HepG2 (cell line): ENCODE data around the gene AGR2. TPM values are rescaled to one million over a fixed set of nuclear protein-coding genes. Genes with fewer than 3 reads are reported as not detected.

Source experiments
- ATAC-seq: fragments of 200-7000 bp; cut with Tn5 transposase; 3 replicates; pipeline ENCODE4 v1.9.1; 2020; ENCODE audit warnings: mild to moderate bottlenecking, moderate library complexity
- BruUV-seq: library from RNA; stranded (reverse); fragments of 400-500 nt; replicated peaks from 2 replicates; lab custom pipeline; 2021; lab: Mats Ljungman, UMichigan
- CTCF ChIA-PET: fragments of 300-600 bp; formaldehyde crosslinking; extraction: SDS; loops from one replicate; lab custom pipeline; 2021; ENCODE audit warnings: low total read pairs, inconsistent platforms, low intra/inter-chr PET ratio; lab: Yijun Ruan, JAX
- POLR2A ChIA-PET: fragments of 350-600 bp; sonication (Branson Sonifier 250); formaldehyde crosslinking; loops from one replicate; lab custom pipeline; 2020; ENCODE audit warnings: antibody characterized with exemption, inconsistent platforms; lab: Yijun Ruan, JAX
- DNase-seq: peaks from one replicate; pipeline ENCODE4 v3.0.0-alpha.2; 2015; ENCODE audit warnings: low spot score
- FAIRE-seq: peaks from 3 replicates; lab custom pipeline; 2011; peaks lifted over from hg19 to GRCh38; lab: Jason Lieb, UNC
- H2AFZ ChIP-seq: one replicate; pipeline ENCODE4 v1.6.1; 2011; ENCODE audit warnings: low read length, inconsistent platforms
- H3K27ac ChIP-seq: fragments of 300-600 bp; 3 replicates; pipeline ENCODE4 v1.8.0; 2011; ENCODE audit warnings: mixed run types, mild to moderate bottlenecking, mixed read lengths, low read length, inconsistent platforms; ENCODE audit not compliant: insufficient read depth; ENCODE audit errors: extremely low read length
- H3K27me3 ChIP-seq, 2 experiments: fragments of 200-600 bp in 1 of 2; 2 replicates in 1 of 2; 3 replicates in 1 of 2; pipeline versions ENCODE4 v1.6.0 to v1.8.0; 2011; ENCODE audit warnings: low read length in 2 of 2, mild to moderate bottlenecking in 2 of 2, moderate library complexity in 2 of 2, inconsistent platforms in 1 of 2; ENCODE audit not compliant: insufficient read depth in 2 of 2, control insufficient read depth in 1 of 2
- H3K36me3 ChIP-seq, 2 experiments: fragments of 200-600 bp in 1 of 2; replicated peaks in 1 of 2; 2 replicates in 1 of 2; 3 replicates in 1 of 2; pipeline versions ENCODE4 v1.5.1 to v1.8.0; 2011; ENCODE audit warnings: low read length in 2 of 2, inconsistent platforms in 1 of 2; ENCODE audit not compliant: insufficient read depth in 2 of 2, control insufficient read depth in 1 of 2
- H3K4me1 ChIP-seq: 2 replicates; pipeline ENCODE4 v1.5.1; 2012; ENCODE audit warnings: low read length, inconsistent platforms; ENCODE audit not compliant: insufficient read depth
- H3K4me2 ChIP-seq: 2 replicates; pipeline ENCODE4 v1.6.0; 2011; ENCODE audit warnings: low read depth, low read length, inconsistent platforms
- H3K4me3 ChIP-seq, 3 experiments: fragments of 200-600 bp in 1 of 3; sonication (generic), shearing (Covaris generic) in 1 of 3; replicated peaks in 1 of 3; 2 replicates each; pipeline ENCODE4 v1.5.1; 2011 to 2016; ENCODE audit warnings: low read length in 3 of 3, inconsistent platforms in 2 of 3, low read depth in 2 of 3, mild to moderate bottlenecking in 2 of 3, control low read depth in 1 of 3, mixed read lengths in 1 of 3; ENCODE audit not compliant: insufficient read depth in 1 of 3
- H3K79me2 ChIP-seq: one replicate; pipeline ENCODE4 v1.6.1; 2011; ENCODE audit warnings: low read length, inconsistent platforms; ENCODE audit not compliant: insufficient read depth
- H3K9ac ChIP-seq: 2 replicates; pipeline ENCODE4 v1.6.0; 2011; ENCODE audit warnings: mild to moderate bottlenecking, low read depth, low read length, inconsistent platforms; ENCODE audit not compliant: insufficient read depth
- H3K9me3 ChIP-seq: 2 replicates; pipeline ENCODE4 v1.5.1; 2012; ENCODE audit warnings: mild to moderate bottlenecking, low read length
- H4K20me1 ChIP-seq: 2 replicates; pipeline ENCODE4 v1.6.0; 2011; ENCODE audit warnings: inconsistent platforms, mild to moderate bottlenecking, low read length, moderate library complexity; ENCODE audit not compliant: insufficient read depth
- ATF2 ChIP-seq: sonication (generic); formaldehyde crosslinking; IDR thresholded peaks from 2 replicates; pipeline ENCODE4 v1.4.0; 2020; ENCODE audit warnings: missing genetic modification reagents
- HNRNPUL1 ChIP-seq: fragments of 200-400 bp; formaldehyde crosslinking; IDR thresholded peaks from 2 replicates; pipeline ENCODE4 v1.6.1; 2017; ENCODE audit warnings: low read depth, mild to moderate bottlenecking, low read length, moderate library complexity
- KMT2B ChIP-seq: IDR thresholded peaks from 2 replicates; pipeline ENCODE4 v1.6.1; 2016; ENCODE audit warnings: missing genetic modification reagents, missing compliant biosample characterization
- NR0B2 ChIP-seq: sonication (generic); formaldehyde crosslinking; IDR thresholded peaks from 2 replicates; pipeline ENCODE4 v1.4.0; 2020; ENCODE audit warnings: mild to moderate bottlenecking, missing genetic modification reagents
- REST ChIP-seq, 2 experiments: IDR thresholded peaks; 2 replicates each; pipeline ENCODE4 v1.6.1; 2011 to 2012; ENCODE audit warnings: low read length in 2 of 2, borderline replicate concordance in 1 of 2, low read depth in 1 of 2, mild to moderate bottlenecking in 1 of 2, moderate library complexity in 1 of 2
- SNAPC2 ChIP-seq: sonication (generic); formaldehyde crosslinking; IDR thresholded peaks from 2 replicates; pipeline ENCODE4 v1.8.1; 2022; ENCODE audit warnings: mild to moderate bottlenecking, missing genetic modification reagents
- XRCC5 ChIP-seq: fragments of 200-400 bp; formaldehyde crosslinking; optimal IDR thresholded peaks from 2 replicates; pipeline ENCODE3; 2017; ENCODE audit warnings: mild to moderate bottlenecking, low read length
- ZBTB25 ChIP-seq: IDR thresholded peaks from 2 replicates; pipeline ENCODE4 v1.6.1; 2018; ENCODE audit warnings: missing genetic modification reagents
- ZEB1 ChIP-seq: IDR thresholded peaks from 2 replicates; pipeline ENCODE4 v1.6.1; 2012; ENCODE audit warnings: mild to moderate bottlenecking, low read depth, inconsistent platforms; ENCODE audit not compliant: insufficient replicate concordance
- ZIK1 ChIP-seq: sonication (generic); formaldehyde crosslinking; IDR thresholded peaks from 2 replicates; pipeline ENCODE4 v1.5.0; 2020; ENCODE audit warnings: mild to moderate bottlenecking, low read depth, missing genetic modification reagents, borderline replicate concordance
- ZNF235 ChIP-seq: sonication (generic); formaldehyde crosslinking; IDR thresholded peaks from 2 replicates; pipeline ENCODE4 v1.8.1; 2023; ENCODE audit warnings: mild to moderate bottlenecking, missing genetic modification reagents, borderline replicate concordance
- ZNF367 ChIP-seq: sonication (generic); formaldehyde crosslinking; IDR thresholded peaks from 2 replicates; pipeline ENCODE4 v1.4.0; 2020; ENCODE audit warnings: missing genetic modification reagents, borderline replicate concordance
- WGBS: methylation state at CpG from one replicate; pipeline ENCODE4 v1.1.6; 2017; ENCODE audit warnings: low lambda C conversion rate; 5-methylcytosine and 5-hydroxymethylcytosine counted together
- in situ Hi-C: cut with HindIII; loops from 2 replicates; pipeline ENCODE4 v1.10.0; 2017; ENCODE audit warnings: low pct_unique_long_range_greater_than_20kb; ENCODE audit not compliant: extremely low pct_ligation_motif_present
- intact Hi-C: fragments of 100-400 bp; cut with micrococcal nuclease; formaldehyde crosslinking; loops from one replicate; pipeline ENCODE4 v1.10.0; 2022; ENCODE audit not compliant: unreplicated experiment
- polyA plus RNA-seq, 8 experiments: library from polyadenylated mRNA; depleted of rRNA in 3 of 8; stranded (reverse) in 7 of 8; unstranded in 1 of 8; fragments of >200 nt; fragmentation: Illumina TruSeq in 4 of 8; extraction: Trizol in 4 of 8; gene quantifications; 2 replicates each; pipeline versions ENCODE4 v1.2.1 to v1.2.3, GENCODE V29; 2011 to 2016; ENCODE audit warnings: low read depth in 4 of 8, missing spikeins in 1 of 8, mixed read lengths in 1 of 8; ENCODE audit not compliant: insufficient read depth in 1 of 8
- total RNA-seq, 5 experiments: library from RNA; depleted of rRNA; stranded (reverse); fragments of >200 nt; fragmentation: Illumina TruSeq; extraction: Trizol; gene quantifications; 2 replicates each; pipeline ENCODE4 v1.2.3, GENCODE V29; 2016; ENCODE audit warnings: low read depth in 1 of 5

AGR2 gene
- total and polyA plus RNA-seq, 2 of the 13 experiments (the other 11 are each of a cell fraction or from before 2014, with no cell fraction given): 1.7 to 2.9 TPM

DNA sequence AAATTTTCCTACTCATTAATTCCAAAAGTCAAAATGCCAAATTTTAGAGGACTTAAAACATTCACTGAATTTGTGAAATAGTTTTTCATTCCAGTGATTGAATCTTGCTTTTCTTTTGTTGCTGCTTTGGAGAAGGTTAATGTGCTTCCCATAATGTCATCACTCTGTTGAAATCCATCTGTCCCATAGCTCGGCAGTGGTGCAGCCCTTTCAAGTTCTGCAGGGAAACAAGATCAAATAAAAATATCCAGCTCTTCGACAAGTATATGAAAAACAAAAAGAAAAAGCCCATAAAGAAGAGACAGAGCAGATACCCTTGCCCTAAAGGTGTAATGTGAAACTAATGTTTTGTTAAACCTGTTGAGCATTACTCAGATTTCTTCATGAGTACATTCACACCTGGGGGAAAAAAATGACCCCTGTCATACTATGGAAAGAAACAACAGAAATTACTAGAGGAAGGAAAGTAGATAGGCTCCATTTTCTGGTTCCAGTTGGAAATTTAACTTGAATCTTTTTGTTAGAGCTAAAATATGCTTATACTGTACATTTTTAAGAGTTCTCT is 41.9 kb upstream of the AGR2 start:
- POLR2A ChIA-PET: no interaction called here
- Histone ChIP-seq H3K27ac (no peak overlapping the region), H3K4me3 (no peak overlapping the region), H3K36me3 (no peaks in the 10 kb centered on the region), H3K9ac (no peak overlapping the region), H2AFZ (no peak overlapping the region)
- no peak for TF ChIP-seq ZIK1 (CRISPR knock-in tag)
- TF ChIP-seq SNAPC2 (CRISPR knock-in tag): no peak
- no peak for TF ChIP-seq ZNF367 (CRISPR knock-in tag)
- no peak for TF ChIP-seq REST (IDR thresholded peaks at IDR 0.05; ENCODE audit: borderline replicate concordance in 1 of 2, low read depth in 1 of 2, low read length in 2 of 2)
- TF ChIP-seq KMT2B (CRISPR knock-in tag): no peak
- TF ChIP-seq ZEB1: no peak
- TF ChIP-seq NR0B2: no peak
- TF ChIP-seq ZNF235: no peak
- TF ChIP-seq ATF2 (CRISPR knock-in tag): no peak
- no peak for TF ChIP-seq HNRNPUL1
- no peak for TF ChIP-seq ZBTB25 (CRISPR knock-in tag)
- no peak for TF ChIP-seq XRCC5
- TF ChIP-seq, all 625 proteins: peak for 0
- no TSS peak for BruUV-seq
- no peak for ATAC-seq
- intact Hi-C loops (no loop called here), in situ Hi-C loops (no loop called here)
- WGBS: 1% methylated on average over 2 of the region's 2 CpGs
- H3K27me3 ChIP-seq: peaks cover 0 to 9% of the 10 kb centered on the region in 2 experiments; a peak in 1 of 5 replicates
- no peak for DNase-seq
- FAIRE-seq: no peak
- H3K4me2 ChIP-seq: no peak overlapping the region
- no peaks in the 10 kb centered on the region for H3K9me3 ChIP-seq
- no peaks in the 10 kb centered on the region for H4K20me1 ChIP-seq
- peaks cover 10% of the 10 kb centered on the region for H3K4me1 ChIP-seq
- CTCF ChIA-PET: no interaction called here
- H3K79me2 ChIP-seq: no peaks in the 10 kb centered on the region
